GM23248 (cell line): ENCODE results near the gene ETNPPL.

Source experiments
- EZH2 ChIP-seq: fragments of 200-600 bp; sonication (generic); IDR thresholded peaks from 2 replicates; pipeline ENCODE4 v1.6.1; 2018; ENCODE audit warnings: antibody characterized with exemption, mild to moderate bottlenecking; ENCODE audit not compliant: insufficient read depth, poor library complexity, severe bottlenecking
- EZH2phosphoT487 ChIP-seq: fragments of 200-600 bp; sonication (generic); IDR thresholded peaks from 2 replicates; pipeline ENCODE4 v1.6.1; 2018; ENCODE audit warnings: antibody characterized with exemption, moderate library complexity, mild to moderate bottlenecking, low read depth; ENCODE audit not compliant: insufficient read depth

DNA sequence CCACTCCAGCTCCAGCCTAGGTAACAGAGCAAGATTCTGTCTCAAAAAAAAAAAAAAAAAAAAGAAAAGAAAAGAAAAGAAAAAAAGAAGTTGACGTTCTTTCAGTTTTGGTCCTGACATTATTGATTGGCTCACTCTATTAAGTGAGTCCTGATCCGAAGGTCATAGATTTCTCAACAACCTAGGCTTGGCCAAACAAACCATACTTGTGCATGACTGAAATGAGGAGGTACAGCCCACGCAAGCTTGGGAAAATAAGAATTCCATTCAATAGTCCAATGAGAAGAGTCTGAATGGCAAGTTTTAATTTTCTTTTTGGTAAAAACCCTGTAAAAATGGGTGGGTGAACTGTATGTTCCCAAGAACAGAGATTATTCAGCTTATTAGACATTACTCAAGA is 3.2 kb upstream of the ETNPPL start:
- no peak for TF ChIP-seq EZH2phosphoT487
- no peak for TF ChIP-seq EZH2
